SK-N-MC (cell line): ENCODE results near the gene ESRRB.

Experiments used
- EZH2 ChIP-seq: fragments of 200-600 bp; sonication (generic); IDR thresholded peaks from one replicate; pipeline ENCODE4 v1.6.1; 2017; ENCODE audit warnings: antibody characterized with exemption
- FOXP2 ChIP-seq: optimal IDR thresholded peaks from 2 replicates; pipeline ENCODE3; 2011; ENCODE audit warnings: mild to moderate bottlenecking, moderate library complexity; ENCODE audit not compliant: insufficient read depth; ENCODE audit errors: extremely low read length, control extremely low read depth
- POLR2AphosphoS5 ChIP-seq: IDR thresholded peaks from 2 replicates; pipeline ENCODE4 v1.6.1; 2012; ENCODE audit warnings: mild to moderate bottlenecking, low read depth, low read length, borderline replicate concordance

DNA sequence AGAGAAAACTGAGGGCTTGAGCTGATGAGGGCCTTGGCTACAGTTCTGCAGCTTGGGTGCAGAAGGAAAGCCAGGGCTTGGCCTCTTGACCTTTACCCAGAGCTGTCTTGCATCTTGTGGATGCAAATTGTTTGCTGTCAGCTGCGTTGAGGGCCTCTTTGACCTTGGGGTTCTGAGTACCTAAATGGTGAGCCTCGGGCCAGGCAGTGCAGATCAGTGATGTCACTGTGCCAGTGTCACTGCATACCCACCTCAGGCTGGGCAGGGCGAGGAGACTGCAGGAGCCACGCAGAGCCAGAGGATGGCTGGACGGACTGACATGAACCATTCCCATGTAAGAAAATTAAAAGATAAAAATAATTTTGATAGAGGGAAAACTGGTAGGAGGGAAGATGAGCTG lies 18.6 kb downstream of the ESRRB start:
- TF ChIP-seq POLR2AphosphoS5 (no peak), FOXP2 (no peak), EZH2 (no peak)
